IMR-90 (cell line): ENCODE data around the gene HSD11B1L. TPM values are rescaled to one million over a fixed set of nuclear protein-coding genes. Genes with fewer than 3 reads are reported as not detected.

Source experiments
- ATAC-seq: fragments of 200-7000 bp; cut with Tn5 transposase; 2 replicates; pipeline ENCODE4 v1.9.1; 2020; ENCODE audit warnings: low read depth, mild to moderate bottlenecking, moderate library complexity
- BruUV-seq: library from RNA; stranded (reverse); fragments of 400-500 nt; replicated peaks from 2 replicates; lab custom pipeline; 2021; lab: Mats Ljungman, UMichigan
- CTCF ChIA-PET: fragments of 300-600 bp; formaldehyde crosslinking; extraction: SDS; loops from one replicate; lab custom pipeline; 2021; ENCODE audit warnings: antibody characterized with exemption; lab: Yijun Ruan, JAX
- POLR2A ChIA-PET: fragments of 300-600 bp; sonication (Branson Sonifier 250); formaldehyde crosslinking; loops from one replicate; lab custom pipeline; 2022; ENCODE audit warnings: antibody characterized with exemption; ENCODE audit not compliant: unreplicated experiment; lab: Charles Lee
- DNase-seq: peaks from one replicate; pipeline ENCODE4 v3.0.0; 2013
- H2AFZ ChIP-seq: replicated peaks from 2 replicates; pipeline ENCODE3; 2013; ENCODE audit warnings: low read length, mild to moderate bottlenecking; ENCODE audit not compliant: poor library complexity
- H2AK5ac ChIP-seq: 2 replicates; pipeline ENCODE4 v1.6.1; 2013; ENCODE audit warnings: low read depth, low read length, inconsistent platforms
- H2AK9ac ChIP-seq: replicated peaks from 2 replicates; pipeline ENCODE3; 2013; ENCODE audit warnings: mild to moderate bottlenecking, low read depth, low read length, moderate library complexity; ENCODE audit not compliant: poor library complexity
- H2BK120ac ChIP-seq: 2 replicates; pipeline ENCODE4 v1.6.1; 2013; ENCODE audit warnings: low read depth, low read length, inconsistent platforms
- H2BK15ac ChIP-seq: 3 replicates; pipeline ENCODE4 v1.6.1; 2013; ENCODE audit warnings: low read depth, low read length, inconsistent platforms
- H2BK20ac ChIP-seq: 2 replicates; pipeline ENCODE4 v1.6.1; 2013; ENCODE audit warnings: low read depth, mild to moderate bottlenecking, inconsistent platforms, low read length, moderate library complexity
- H2BK5ac ChIP-seq: 2 replicates; pipeline ENCODE4 v1.6.1; 2013; ENCODE audit warnings: mild to moderate bottlenecking, low read depth, low read length, inconsistent platforms; ENCODE audit not compliant: poor library complexity, severe bottlenecking
- H3K14ac ChIP-seq: replicated peaks from 2 replicates; pipeline ENCODE4 v1.6.1; 2013; ENCODE audit warnings: low read depth, low read length, inconsistent platforms
- H3K18ac ChIP-seq: 2 replicates; pipeline ENCODE4 v1.6.1; 2013; ENCODE audit warnings: low read depth, low read length, control low read depth
- H3K23ac ChIP-seq: 2 replicates; pipeline ENCODE4 v1.6.1; 2013; ENCODE audit warnings: low read depth, low read length, inconsistent platforms
- H3K27ac ChIP-seq: 2 replicates; pipeline ENCODE4 v1.5.1; 2013; ENCODE audit warnings: mild to moderate bottlenecking, control low read depth, low read length; ENCODE audit not compliant: insufficient read depth
- H3K27me3 ChIP-seq: 2 replicates; pipeline ENCODE4 v1.6.1; 2013; ENCODE audit warnings: low read length; ENCODE audit not compliant: control insufficient read depth, insufficient read depth
- H3K36me3 ChIP-seq: 2 replicates; pipeline ENCODE4 v1.6.1; 2013; ENCODE audit warnings: low read length, mixed read lengths; ENCODE audit not compliant: control insufficient read depth, insufficient read depth
- H3K4ac ChIP-seq: 2 replicates; pipeline ENCODE4 v1.6.1; 2013; ENCODE audit warnings: low read depth, low read length, inconsistent platforms
- H3K4me1 ChIP-seq: 2 replicates; pipeline ENCODE4 v1.6.1; 2013; ENCODE audit warnings: low read length, mixed read lengths; ENCODE audit not compliant: control insufficient read depth, insufficient read depth
- H3K4me2 ChIP-seq: 2 replicates; pipeline ENCODE4 v1.6.1; 2013; ENCODE audit warnings: low read depth, mild to moderate bottlenecking, control low read depth, low read length, moderate library complexity
- H3K4me3 ChIP-seq: 2 replicates; pipeline ENCODE4 v1.5.1; 2013; ENCODE audit warnings: low read depth, mild to moderate bottlenecking, control low read depth, low read length, moderate library complexity; ENCODE audit not compliant: insufficient read depth
- H3K56ac ChIP-seq: 2 replicates; pipeline ENCODE4 v1.6.1; 2013; ENCODE audit warnings: low read length, inconsistent platforms; ENCODE audit not compliant: insufficient read depth; ENCODE audit errors: extremely low read depth
- H3K79me1 ChIP-seq, 2 experiments: 2 replicates each; pipeline ENCODE4 v1.6.1; 2013; ENCODE audit warnings: low read length in 2 of 2, inconsistent platforms in 1 of 2, low read depth in 1 of 2
- H3K9ac ChIP-seq: 2 replicates; pipeline ENCODE4 v1.6.1; 2013; ENCODE audit warnings: low read depth, low read length, control low read depth
- H3K9me1 ChIP-seq: 2 replicates; pipeline ENCODE4 v1.6.1; 2013; ENCODE audit warnings: low read length, inconsistent platforms; ENCODE audit not compliant: insufficient read depth
- H3K9me3 ChIP-seq: 2 replicates; pipeline ENCODE4 v1.6.1; 2013; ENCODE audit warnings: low read length; ENCODE audit not compliant: control insufficient read depth, insufficient read depth
- H4K20me1 ChIP-seq: 2 replicates; pipeline ENCODE4 v1.6.1; 2013; ENCODE audit warnings: low read length, inconsistent platforms; ENCODE audit not compliant: insufficient read depth
- H4K5ac ChIP-seq: 2 replicates; pipeline ENCODE4 v1.6.1; 2013; ENCODE audit warnings: mild to moderate bottlenecking, low read depth, low read length, control low read depth
- H4K8ac ChIP-seq, 2 experiments: 2 replicates each; pipeline ENCODE4 v1.6.1; 2013; ENCODE audit warnings: low read depth in 2 of 2, low read length in 2 of 2, control low read depth in 1 of 2, inconsistent platforms in 1 of 2
- H4K91ac ChIP-seq: 2 replicates; pipeline ENCODE4 v1.6.1; 2013; ENCODE audit warnings: low read depth, low read length, inconsistent platforms; ENCODE audit not compliant: insufficient read depth
- CEBPB ChIP-seq: IDR thresholded peaks from 2 replicates; pipeline ENCODE4 v1.6.1; 2012; ENCODE audit warnings: low read depth, low read length, improper control_type of control experiment
- MXI1 ChIP-seq: IDR thresholded peaks from 2 replicates; pipeline ENCODE4 v1.6.1; 2012; ENCODE audit warnings: low read depth, mild to moderate bottlenecking, low read length, moderate library complexity, borderline replicate concordance
- WGBS, 2 experiments: methylation state at CpG; one replicate each; pipeline versions ENCODE4 v1.1.5 to v1.1.7; 2013; ENCODE audit warnings: missing lambda C conversion rate in 2 of 2; ENCODE audit not compliant: insufficient read length in 1 of 2; ENCODE audit errors: extremely low coverage in 2 of 2; 5-methylcytosine and 5-hydroxymethylcytosine counted together
- dilution Hi-C: fragments of 300-500 bp; cut with HindIII; formaldehyde crosslinking; loops from one replicate; pipeline ENCODE4 v1.14.3; 2018; ENCODE audit warnings: low sequenced_read_pairs; ENCODE audit not compliant: unreplicated experiment
- in situ Hi-C: fragments of 300-500 bp; cut with MboI; formaldehyde crosslinking; loops from 3 replicates; pipeline ENCODE4 v1.14.3; 2019; ENCODE audit warnings: low sequenced_read_pairs, inconsistent platforms, mixed read lengths
- intact Hi-C: fragments of 100-400 bp; cut with micrococcal nuclease; formaldehyde crosslinking; loops from 2 replicates; pipeline ENCODE4 v1.10.0; 2022
- polyA plus RNA-seq, 3 experiments: library from polyadenylated mRNA; depleted of rRNA; stranded (reverse); fragments of >200 nt; gene quantifications; 2 replicates each; pipeline ENCODE4 v1.2.3, GENCODE V29; 2012; ENCODE audit warnings: low replicate concordance in 1 of 3
- total RNA-seq: library from RNA; depleted of rRNA; stranded (reverse); fragments of >200 nt; gene quantifications from 2 replicates; pipeline ENCODE4 v1.2.3, GENCODE V29; 2012

Gene HSD11B1L
- total and polyA plus RNA-seq, 2 of the 4 experiments (the other 2 are of a cell fraction), result 2.2 to 7.2 TPM

- H2BK5ac ChIP-seq, result no peak overlapping the region
- peaks cover 8% of the 10 kb centered on the region for H3K4me1 ChIP-seq
- H2BK120ac ChIP-seq, result no peak overlapping the region
- no peak overlapping the region for H3K18ac ChIP-seq
- ATAC-seq (no peak), DNase-seq (no peak)
- no peak overlapping the region for H3K9ac ChIP-seq
- H4K5ac ChIP-seq, result no peak overlapping the region
- H3K14ac ChIP-seq, result no peak overlapping the region
- in situ Hi-C loops (no loop called here), intact Hi-C loops (no loop called here), dilution Hi-C loops (no loop called here)
- no peak overlapping the region for H2AFZ ChIP-seq
- peaks cover 77% of the 10 kb centered on the region for H4K20me1 ChIP-seq
- H3K4me3 ChIP-seq, result no peak overlapping the region
- no peak overlapping the region for H4K91ac ChIP-seq
- H3K36me3 ChIP-seq, result peaks cover 38% of the 10 kb centered on the region
- TF ChIP-seq CEBPB, result peak; percentile 50; the same call in 1 of the 2 replicates
- TF ChIP-seq MXI1, result no peak
- H2AK5ac ChIP-seq, result no peak overlapping the region
- H3K56ac ChIP-seq, result no peak overlapping the region
- H3K4me2 ChIP-seq, result no peak overlapping the region
- WGBS, 2 experiments, result 100% methylated on average over 1 of the region's 2 CpGs; no CpG with 5 or more reads in 1 of the 2 experiments
- H3K27ac ChIP-seq, result no peak overlapping the region
- ChIA-PET POLR2A (no interaction called here), CTCF (interaction anchor here (1.0 kb wide), 1 partner anchor 11 kb away, joined by 3 read pairs; no protein-coding TSS in a partner anchor)
- H2BK20ac ChIP-seq, result no peak overlapping the region
- H3K23ac ChIP-seq, result no peak overlapping the region
- no peak overlapping the region for H2AK9ac ChIP-seq
- no peak overlapping the region for H4K8ac ChIP-seq
- no peak overlapping the region for H2BK15ac ChIP-seq
- H3K9me3 ChIP-seq, result no peaks in the 10 kb centered on the region
- BruUV-seq, result no TSS peak
- no peaks in the 10 kb centered on the region for H3K27me3 ChIP-seq
- H3K79me1 ChIP-seq, result peaks cover 30 to 75% of the 10 kb centered on the region in 2 experiments
- peaks cover 28% of the 10 kb centered on the region for H3K9me1 ChIP-seq
- no peak overlapping the region for H3K4ac ChIP-seq
Measured at GRCh38 chr19:5642204-5642603, 38.6 kb upstream of the HSD11B1L start.
